Spleen (tissue), 7 donors: Measurements from ENCODE around the gene MSANTD3.

ENCODE experiments used
- CTCF ChIP-seq, 11 experiments: fragments of 200-600 bp in 7 of 11; fragments of 450-650 bp in 4 of 11; sonication (generic) in 4 of 11; IDR thresholded peaks in 8 of 11; conservative IDR thresholded peaks in 3 of 11; 1 replicate in 7 of 11; 2 replicates in 4 of 11; pipeline versions ENCODE4 v1.4.0 to v1.8.0; 2016 to 2021; ENCODE audit warnings: antibody characterized with exemption in 11 of 11, inconsistent platforms in 4 of 11, mild to moderate bottlenecking in 1 of 11
- POLR2A ChIP-seq, 3 donors: fragments of 450-650 bp; IDR thresholded peaks; one replicate each; pipeline ENCODE4 v1.5.1; 2017; ENCODE audit warnings: antibody characterized with exemption in 3 of 3, mild to moderate bottlenecking in 1 of 3
- POLR2AphosphoS5 ChIP-seq, 3 donors: sonication (generic); formaldehyde crosslinking; IDR thresholded peaks; one replicate each; pipeline ENCODE4 v1.5.1; 2017; ENCODE audit warnings: antibody characterized with exemption in 3 of 3
- donor health status: DM: no; HTN: no; CAD: no; lungs with moderate emphysema.
- donor health status: DM: no; HTN: no; CAD: no.
- donor health status: DM: no; HTN: no; CAD: no.

GRCh38 chr9:100431886-100432285, 4.9 kb downstream of the MSANTD3 start:
- no peak for TF ChIP-seq CTCF (IDR thresholded peaks at IDR 0.05 in 8 of 11, conservative IDR thresholded peaks at IDR 0.05 in 3 of 11)
- no peak for TF ChIP-seq POLR2AphosphoS5 (IDR thresholded peaks at IDR 0.05)
- TF ChIP-seq POLR2A (IDR thresholded peaks at IDR 0.05), result no peak
